Mesodermal cell (in vitro differentiated cells): Measurements from ENCODE around the gene KIRREL3.

Experiments
- H3K27ac ChIP-seq: 2 replicates; pipeline ENCODE4 v1.7.0; 2013; ENCODE audit warnings: mild to moderate bottlenecking, low read depth, low read length, moderate library complexity; ENCODE audit not compliant: severe bottlenecking
- H3K36me3 ChIP-seq: 2 replicates; pipeline ENCODE4 v1.7.1; 2013; ENCODE audit warnings: mild to moderate bottlenecking, low read length, moderate library complexity; ENCODE audit not compliant: control insufficient read depth, insufficient read depth
- H3K4me1 ChIP-seq: one replicate; pipeline ENCODE4 v1.7.1; 2013; ENCODE audit warnings: mild to moderate bottlenecking, low read length; ENCODE audit not compliant: insufficient read depth, control insufficient read depth, poor library complexity, severe bottlenecking
- H3K4me3 ChIP-seq: 2 replicates; pipeline ENCODE4 v1.7.0; 2013; ENCODE audit warnings: low read length, control low read depth, mild to moderate bottlenecking; ENCODE audit not compliant: insufficient read depth, poor library complexity, severe bottlenecking; ENCODE audit errors: extremely low read depth
- H3K9me3 ChIP-seq: 2 replicates; pipeline ENCODE4 v1.7.1; 2013; ENCODE audit warnings: mild to moderate bottlenecking, low read length, moderate library complexity; ENCODE audit not compliant: control insufficient read depth
- WGBS, 2 experiments: methylation state at CpG; one replicate each; pipeline ENCODE4 v1.1.5; 2013; ENCODE audit warnings: missing lambda C conversion rate in 2 of 2; ENCODE audit not compliant: insufficient coverage in 2 of 2; 5-methylcytosine and 5-hydroxymethylcytosine counted together

KIRREL3 gene

GRCh38 chr11:126890561-126890960 lies 110.0 kb downstream of the KIRREL3 start:
- peaks cover 3% of the 10 kb centered on the region for H3K9me3 ChIP-seq
- H3K36me3 ChIP-seq, result no peaks in the 10 kb centered on the region
- H3K27ac ChIP-seq, result no peak overlapping the region
- H3K4me1 ChIP-seq, result no peaks in the 10 kb centered on the region
- 29 to 40% methylated on average over 2 to 4 of the region's 7 CpGs for WGBS, 2 experiments
- H3K4me3 ChIP-seq, result no peak overlapping the region

GRCh38 chr11:126888115-126888712 lies 112.4 kb downstream of the KIRREL3 start:
- WGBS, 2 experiments, result 86 to 90% methylated on average over 3 to 7 of the region's 7 CpGs
- Histone ChIP-seq H3K9me3 (no peaks in the 10 kb centered on the region), H3K36me3 (no peaks in the 10 kb centered on the region), H3K4me1 (no peaks in the 10 kb centered on the region), H3K4me3 (no peak overlapping the region), H3K27ac (no peak overlapping the region)

- no peaks in the 10 kb centered on the region for H3K36me3 ChIP-seq
- no peak overlapping the region for H3K27ac ChIP-seq
- H3K4me3 ChIP-seq, result no peak overlapping the region
- H3K9me3 ChIP-seq, result no peaks in the 10 kb centered on the region
- WGBS, 2 experiments, result 83 to 100% methylated on average over 1 of the region's 1 CpG
- no peaks in the 10 kb centered on the region for H3K4me1 ChIP-seq
These were observed 113.9 kb downstream of the KIRREL3 start for GRCh38 chr11:126886636-126887035.

- Histone ChIP-seq H3K4me1 (no peaks in the 10 kb centered on the region), H3K27ac (no peak overlapping the region), H3K36me3 (no peaks in the 10 kb centered on the region), H3K9me3 (no peaks in the 10 kb centered on the region), H3K4me3 (no peak overlapping the region)
- WGBS, 2 experiments, result 86 to 100% methylated on average over 1 to 3 of the region's 3 CpGs
These were observed 114.5 kb downstream of the KIRREL3 start for GRCh38 chr11:126886085-126886484.

GRCh38 chr11:126884594-126884993 lies 116.0 kb downstream of the KIRREL3 start:
- no peak overlapping the region for H3K4me3 ChIP-seq
- WGBS, 2 experiments, result 94 to 96% methylated on average over 3 to 4 of the region's 5 CpGs
- H3K9me3 ChIP-seq, result no peaks in the 10 kb centered on the region
- H3K27ac ChIP-seq, result no peak overlapping the region
- no peaks in the 10 kb centered on the region for H3K36me3 ChIP-seq
- H3K4me1 ChIP-seq, result no peaks in the 10 kb centered on the region

GRCh38 chr11:126884192-126884591 lies 116.4 kb downstream of the KIRREL3 start:
- Histone ChIP-seq H3K4me3 (no peak overlapping the region), H3K4me1 (no peaks in the 10 kb centered on the region), H3K9me3 (no peaks in the 10 kb centered on the region), H3K36me3 (no peaks in the 10 kb centered on the region), H3K27ac (no peak overlapping the region)
- WGBS, 2 experiments, result 61 to 78% methylated on average over 2 to 3 of the region's 4 CpGs

GRCh38 chr11:126880872-126881271 lies 119.7 kb downstream of the KIRREL3 start:
- H3K4me3 ChIP-seq, result no peak overlapping the region
- 100% methylated on average over 1 of the region's 5 CpGs; no CpG with 5 or more reads in 1 of the 2 experiments for WGBS, 2 experiments
- H3K4me1 ChIP-seq, result no peaks in the 10 kb centered on the region
- H3K27ac ChIP-seq, result no peak overlapping the region
- no peaks in the 10 kb centered on the region for H3K36me3 ChIP-seq
- no peaks in the 10 kb centered on the region for H3K9me3 ChIP-seq

- no peak overlapping the region for H3K27ac ChIP-seq
- H3K4me3 ChIP-seq, result no peak overlapping the region
These were observed 121.1 kb downstream of the KIRREL3 start for GRCh38 chr11:126879516-126879915.

GRCh38 chr11:126878913-126879482 lies 121.6 kb downstream of the KIRREL3 start:
- H3K9me3 ChIP-seq, result no peaks in the 10 kb centered on the region
- 91 to 97% methylated on average over 5 to 6 of the region's 7 CpGs for WGBS, 2 experiments
- H3K4me3 ChIP-seq, result no peak overlapping the region
- no peak overlapping the region for H3K27ac ChIP-seq
- no peaks in the 10 kb centered on the region for H3K4me1 ChIP-seq
- no peaks in the 10 kb centered on the region for H3K36me3 ChIP-seq

More at GRCh38 chr11:126879516-126879915, 121.1 kb downstream of the KIRREL3 start:
- Histone ChIP-seq H3K36me3 (no peaks in the 10 kb centered on the region), H3K4me1 (no peaks in the 10 kb centered on the region), H3K9me3 (no peaks in the 10 kb centered on the region)

- H3K27ac ChIP-seq, result no peak overlapping the region
- WGBS, 2 experiments, result 59 to 62% methylated on average over 2 to 4 of the region's 5 CpGs
- no peak overlapping the region for H3K4me3 ChIP-seq
- no peaks in the 10 kb centered on the region for H3K4me1 ChIP-seq
- H3K9me3 ChIP-seq, result no peaks in the 10 kb centered on the region
- H3K36me3 ChIP-seq, result no peaks in the 10 kb centered on the region
These were observed 125.7 kb downstream of the KIRREL3 start for GRCh38 chr11:126874831-126875230.

GRCh38 chr11:126874276-126874675 lies 126.3 kb downstream of the KIRREL3 start:
- H3K36me3 ChIP-seq, result no peaks in the 10 kb centered on the region
- no peak overlapping the region for H3K27ac ChIP-seq
- H3K4me3 ChIP-seq, result no peak overlapping the region
- no peaks in the 10 kb centered on the region for H3K4me1 ChIP-seq
- H3K9me3 ChIP-seq, result no peaks in the 10 kb centered on the region
- 67 to 87% methylated on average over 2 of the region's 3 CpGs for WGBS, 2 experiments
